MM.1S (cell line): ENCODE measurements around the gene COL11A1.

Source experiments
- DNase-seq: peaks from one replicate; pipeline ENCODE4 v3.0.0-alpha.2; 2015
- H2AFZ ChIP-seq: fragments of 300-600 bp; sonication (generic); 2 replicates; pipeline ENCODE4 v1.6.0; 2016; ENCODE audit warnings: antibody characterized with exemption, low read length
- H3F3A ChIP-seq: fragments of 300-600 bp; sonication (generic); 2 replicates; pipeline ENCODE4 v1.6.1; 2016; ENCODE audit warnings: mild to moderate bottlenecking, antibody characterized with exemption, low read length, moderate library complexity, mixed read lengths; ENCODE audit not compliant: insufficient read depth
- H3K27ac ChIP-seq: fragments of 300-600 bp; sonication (generic); 2 replicates; pipeline ENCODE4 v1.5.1; 2016; ENCODE audit warnings: mild to moderate bottlenecking, low read length
- H3K27me3 ChIP-seq: fragments of 300-600 bp; sonication (generic); replicated peaks from 2 replicates; pipeline ENCODE4 v1.6.0; 2016; ENCODE audit warnings: low read length; ENCODE audit not compliant: insufficient read depth
- H3K36me3 ChIP-seq: fragments of 300-600 bp; sonication (generic); replicated peaks from 2 replicates; pipeline ENCODE4 v1.6.1; 2016; ENCODE audit warnings: mild to moderate bottlenecking, low read length, mixed read lengths; ENCODE audit not compliant: insufficient read depth
- H3K4me1 ChIP-seq: fragments of 300-600 bp; sonication (generic); 2 replicates; pipeline ENCODE4 v1.6.1; 2016; ENCODE audit warnings: low read length, mixed read lengths
- H3K4me2 ChIP-seq: fragments of 300-600 bp; sonication (generic); 2 replicates; pipeline ENCODE4 v1.6.0; 2016; ENCODE audit warnings: low read depth, low read length
- H3K4me3 ChIP-seq: fragments of 300-600 bp; sonication (generic); 2 replicates; pipeline ENCODE4 v1.5.1; 2016; ENCODE audit warnings: low read length, mixed read lengths
- H3K79me2 ChIP-seq: fragments of 300-600 bp; sonication (generic); 2 replicates; pipeline ENCODE4 v1.6.1; 2016; ENCODE audit warnings: mixed run types, low read length, mixed read lengths
- H3K9ac ChIP-seq: fragments of 300-600 bp; sonication (generic); 2 replicates; pipeline ENCODE4 v1.6.1; 2016; ENCODE audit warnings: low read length, mixed read lengths
- H3K9me2 ChIP-seq: fragments of 300-600 bp; sonication (generic); replicated peaks from 2 replicates; pipeline ENCODE4 v1.6.1; 2016; ENCODE audit warnings: mild to moderate bottlenecking, low read length, mixed read lengths; ENCODE audit not compliant: insufficient read depth
- H3K9me3 ChIP-seq: fragments of 300-600 bp; sonication (generic); replicated peaks from 2 replicates; pipeline ENCODE4 v1.6.1; 2016; ENCODE audit warnings: mild to moderate bottlenecking, low read length, mixed read lengths; ENCODE audit not compliant: insufficient read depth
- H4K20me1 ChIP-seq: fragments of 300-600 bp; sonication (generic); 2 replicates; pipeline ENCODE4 v1.6.1; 2016; ENCODE audit warnings: mild to moderate bottlenecking, low read length, moderate library complexity, mixed read lengths; ENCODE audit not compliant: insufficient read depth
- CTCF ChIP-seq: fragments of 300-600 bp; sonication (generic); IDR thresholded peaks from 2 replicates; pipeline ENCODE4 v1.5.1; 2016; ENCODE audit warnings: antibody characterized with exemption, low read length, mixed read lengths
- EZH2 ChIP-seq: fragments of 300-600 bp; sonication (generic); optimal IDR thresholded peaks from 2 replicates; pipeline ENCODE3; 2017; ENCODE audit warnings: low read depth, mild to moderate bottlenecking, antibody characterized with exemption, low read length, mixed read lengths
- EZH2phosphoT487 ChIP-seq: fragments of 300-600 bp; sonication (generic); IDR thresholded peaks from 2 replicates; pipeline ENCODE4 v1.6.1; 2018; ENCODE audit warnings: antibody characterized with exemption, low read length

The COL11A1 gene

GRCh38 chr1:102872097-102872496 lies 236.2 kb downstream of the COL11A1 start:
- TF ChIP-seq CTCF (no peak), EZH2 (no peak), EZH2phosphoT487 (no peak)
- H3K4me2 ChIP-seq: no peak overlapping the region
- no peaks in the 10 kb centered on the region for H3K79me2 ChIP-seq
- H3K9me3 ChIP-seq: no peaks in the 10 kb centered on the region
- H3K4me3 ChIP-seq: no peak overlapping the region
- no peaks in the 10 kb centered on the region for H3K9me2 ChIP-seq
- H2AFZ ChIP-seq: no peak overlapping the region
- H4K20me1 ChIP-seq: no peaks in the 10 kb centered on the region
- no peaks in the 10 kb centered on the region for H3K4me1 ChIP-seq
- no peaks in the 10 kb centered on the region for H3K27me3 ChIP-seq
- H3K36me3 ChIP-seq: no peaks in the 10 kb centered on the region
- H3K9ac ChIP-seq: no peak overlapping the region
- no peaks in the 10 kb centered on the region for H3F3A ChIP-seq
- no peak for DNase-seq
- H3K27ac ChIP-seq: no peak overlapping the region

- no peaks in the 10 kb centered on the region for H3K4me1 ChIP-seq
- H3K9ac ChIP-seq: no peak overlapping the region
- H3K27ac ChIP-seq: no peak overlapping the region
- no peaks in the 10 kb centered on the region for H3K79me2 ChIP-seq
- no peaks in the 10 kb centered on the region for H3K9me3 ChIP-seq
- H3K9me2 ChIP-seq: no peaks in the 10 kb centered on the region
- no peaks in the 10 kb centered on the region for H4K20me1 ChIP-seq
- no peak overlapping the region for H3K4me2 ChIP-seq
- TF ChIP-seq CTCF (no peak), EZH2 (no peak), EZH2phosphoT487 (no peak)
- H3K4me3 ChIP-seq: no peak overlapping the region
- DNase-seq: no peak
- no peak overlapping the region for H2AFZ ChIP-seq
- H3K36me3 ChIP-seq: no peaks in the 10 kb centered on the region
- H3K27me3 ChIP-seq: no peaks in the 10 kb centered on the region
- H3F3A ChIP-seq: no peaks in the 10 kb centered on the region
Measured at GRCh38 chr1:102863704-102864103, 244.6 kb downstream of the COL11A1 start.

GRCh38 chr1:102861247-102861646 lies 247.1 kb downstream of the COL11A1 start:
- Histone ChIP-seq H3K9me2 (no peaks in the 10 kb centered on the region), H3K27me3 (no peaks in the 10 kb centered on the region), H2AFZ (no peak overlapping the region), H3K4me3 (no peak overlapping the region), H3K4me2 (no peak overlapping the region), H3K9ac (no peak overlapping the region), H3K79me2 (no peaks in the 10 kb centered on the region), H3K4me1 (no peaks in the 10 kb centered on the region), H3K27ac (no peak overlapping the region), H3F3A (no peaks in the 10 kb centered on the region), H3K9me3 (no peaks in the 10 kb centered on the region), H4K20me1 (no peaks in the 10 kb centered on the region), H3K36me3 (no peaks in the 10 kb centered on the region)
- no peak for DNase-seq
- TF ChIP-seq EZH2 (no peak), EZH2phosphoT487 (no peak), CTCF (no peak)
